Ovary (tissue), 9 donors: ENCODE data around the gene S100PBP. TPM values are rescaled to one million over a fixed set of nuclear protein-coding genes. Genes with fewer than 3 reads are reported as not detected.

Experiments
- DNase-seq, 5 donors: peaks; one replicate each; pipeline ENCODE4 v3.0.0-alpha.2; 2019 to 2020
- H3K27ac ChIP-seq, 2 donors: fragments of 200-600 bp; one replicate each; pipeline versions ENCODE4 v1.5.1 to v1.8.0; 2019 to 2022
- H3K27me3 ChIP-seq: fragments of 200-600 bp; one replicate; pipeline ENCODE4 v1.8.0; 2022
- H3K36me3 ChIP-seq: fragments of 200-600 bp; sonication (generic); one replicate; pipeline ENCODE4 v1.5.1; 2019
- H3K4me1 ChIP-seq: one replicate; pipeline ENCODE4 v1.8.1; 2013; ENCODE audit warnings: mild to moderate bottlenecking, moderate library complexity; ENCODE audit not compliant: insufficient read depth
- H3K4me3 ChIP-seq: fragments of 200-600 bp; sonication (generic); one replicate; pipeline ENCODE4 v1.5.1; 2017
- H3K9me3 ChIP-seq, 2 donors: fragments of 200-600 bp in 1 of 2; sonication (generic) in 1 of 2; one replicate each; pipeline versions ENCODE4 v1.5.1 to v1.8.1; 2013 to 2019; ENCODE audit warnings: mild to moderate bottlenecking in 1 of 2, moderate library complexity in 1 of 2
- CTCF ChIP-seq, 3 donors: fragments of 450-650 bp in 2 of 3; fragments of 200-600 bp in 1 of 3; IDR thresholded peaks; one replicate each; pipeline versions ENCODE4 v1.5.1 to v1.8.0; 2016 to 2022; ENCODE audit warnings: antibody characterized with exemption in 3 of 3, mild to moderate bottlenecking in 1 of 3
- EP300 ChIP-seq: sonication (generic); formaldehyde crosslinking; IDR thresholded peaks from one replicate; pipeline ENCODE4 v1.6.1; 2017; ENCODE audit warnings: antibody characterized with exemption
- POLR2A ChIP-seq: fragments of 450-650 bp; IDR thresholded peaks from one replicate; pipeline ENCODE4 v1.6.1; 2017; ENCODE audit warnings: antibody characterized with exemption, mild to moderate bottlenecking, moderate library complexity
- WGBS, 3 donors: extraction: QIAGEN DNeasy Blood & Tissue Kit in 1 of 3; methylation state at CpG; one replicate each; pipeline versions ENCODE4 v1.1.5 to v1.1.7; 2013 to 2017; 5-methylcytosine and 5-hydroxymethylcytosine counted together
- intact Hi-C, 4 donors: fragments of 100-400 bp; cut with DNase I; formaldehyde crosslinking; loops; one replicate each; pipeline versions ENCODE4 v1.11.0 to v1.15.1; 2022 to 2023
- polyA plus RNA-seq, 2 donors: library from polyadenylated mRNA; stranded (reverse); fragments of 200-250 nt in 1 of 2; fragments of 350-450 nt in 1 of 2; fragmentation: Illumina TruSeq in 1 of 2; extraction: RNeasy Lipid Tissue Mini Kit (QIAGEN cat#74804) in 1 of 2; gene quantifications; one replicate each; pipeline ENCODE4 v1.2.3, GENCODE V29; 2013 to 2014
- total RNA-seq, 7 donors: library from RNA; depleted of rRNA in 2 of 7; stranded (reverse); fragments of >200 nt in 2 of 7; fragmentation: NEBNext Ultra II Directional in 3 of 7; extraction: Animal tissue kit (Norgen Biotek cat#: 25700) in 3 of 7; gene quantifications; one replicate each; pipeline versions ENCODE4 v1.1.0 to v1.2.4, GENCODE V29; 2016 to 2023
- donor health status: DM: no; HTN: no; CAD: no; lungs with moderate emphysema.
- donor health status: DM: no; HTN: no; CAD: no.
- donor health status: Bipolar disorder and iron deficiency.
- donor health status: DM: yes; HTN: yes; CAD: no.
- donor health status: DM: no; HTN: no; CAD: no.
- donor health status: DM: yes; HTN: yes; CAD: no.

The S100PBP gene
- total and polyA plus RNA-seq, 9 donors = 18.1 to 64.2 (median 42.6) TPM

GRCh38 chr1:32855861-32856617 lies 38.6 kb downstream of the S100PBP start:
- intact Hi-C loops = no loop called here
- no peak overlapping the region for H3K4me3 ChIP-seq
- H3K27me3 ChIP-seq = no peaks in the 10 kb centered on the region
- H3K9me3 ChIP-seq = no peaks in the 10 kb centered on the region
- no peak overlapping the region for H3K27ac ChIP-seq
- H3K36me3 ChIP-seq = no peaks in the 10 kb centered on the region
- H3K4me1 ChIP-seq = peaks cover under 1% of the 10 kb centered on the region
- TF ChIP-seq POLR2A (no peak), CTCF (IDR thresholded peaks at IDR 0.05) (no peak), EP300 (no peak)
- DNase-seq = no peak
- 85 to 89% (median 87%) methylated on average over 13 of the region's 13 CpGs for whole genome bisulfite sequencing, 3 donors

GRCh38 chr1:32858136-32858535 lies 40.7 kb downstream of the S100PBP start:
- intact Hi-C loops = no loop called here
- no peak for DNase-seq
- H3K27me3 ChIP-seq = no peaks in the 10 kb centered on the region
- peaks cover 9% of the 10 kb centered on the region for H3K4me1 ChIP-seq
- no peaks in the 10 kb centered on the region for H3K9me3 ChIP-seq
- no peak for TF ChIP-seq POLR2A
- TF ChIP-seq EP300 = no peak
- TF ChIP-seq CTCF (IDR thresholded peaks at IDR 0.05) = no peak
- H3K36me3 ChIP-seq = no peaks in the 10 kb centered on the region
- H3K27ac ChIP-seq = no peak overlapping the region
- H3K4me3 ChIP-seq = no peak overlapping the region
- 90 to 99% (median 95%) methylated on average over 2 of the region's 2 CpGs for WGBS, 3 donors

GRCh38 chr1:32858791-32859190 lies 41.3 kb downstream of the S100PBP start:
- H3K4me3 ChIP-seq = no peak overlapping the region
- no peak for DNase-seq
- H3K36me3 ChIP-seq = no peaks in the 10 kb centered on the region
- H3K9me3 ChIP-seq = no peaks in the 10 kb centered on the region
- H3K27me3 ChIP-seq = no peaks in the 10 kb centered on the region
- TF ChIP-seq CTCF (IDR thresholded peaks at IDR 0.05) (no peak), POLR2A (no peak), EP300 (no peak)
- intact Hi-C loops = no loop called here
- H3K27ac ChIP-seq = no peak overlapping the region
- H3K4me1 ChIP-seq = peaks cover 9% of the 10 kb centered on the region
- WGBS, 3 donors = 88 to 90% (median 88%) methylated on average over 7 of the region's 7 CpGs

- H3K27ac ChIP-seq = no peak overlapping the region
- 95 to 99% (median 98%) methylated on average over 2 of the region's 2 CpGs for WGBS, 3 donors
- no peaks in the 10 kb centered on the region for H3K27me3 ChIP-seq
- H3K9me3 ChIP-seq = no peaks in the 10 kb centered on the region
- no peaks in the 10 kb centered on the region for H3K36me3 ChIP-seq
- intact Hi-C loops = no loop called here
- DNase-seq = no peak
- H3K4me1 ChIP-seq = peaks cover 11% of the 10 kb centered on the region
- TF ChIP-seq CTCF (IDR thresholded peaks at IDR 0.05) = no peak
- TF ChIP-seq POLR2A = no peak
- TF ChIP-seq EP300 = no peak
- H3K4me3 ChIP-seq = no peak overlapping the region
Measured at GRCh38 chr1:32859915-32860314, 42.5 kb downstream of the S100PBP start.
